PC-9 (cell line): ENCODE results near the gene C11orf42. TPM values are rescaled to one million over a fixed set of nuclear protein-coding genes. Genes with fewer than 3 reads are reported as not detected.

Experiments used
- BruUV-seq: library from RNA; stranded (reverse); fragments of 400-500 nt; replicated peaks from 2 replicates; lab custom pipeline; 2021; lab: Mats Ljungman, UMichigan
- CTCF ChIA-PET: fragments of 300-600 bp; sonication (Branson Sonifier 250); formaldehyde crosslinking; loops from one replicate; lab custom pipeline; 2022; ENCODE audit warnings: antibody characterized with exemption; lab: Charles Lee
- POLR2A ChIA-PET: fragments of 300-600 bp; sonication (Branson Sonifier 250); formaldehyde crosslinking; loops from one replicate; lab custom pipeline; 2022; ENCODE audit warnings: antibody characterized with exemption; ENCODE audit not compliant: unreplicated experiment; lab: Charles Lee
- DNase-seq, 2 experiments: peaks; one replicate each; pipeline versions ENCODE4 v3.0.0 to v3.0.0-alpha.2; 2015 to 2022; ENCODE audit warnings: mixed read lengths in 1 of 2
- H2AFZ ChIP-seq: fragments of 200-600 bp; sonication (generic); 2 replicates; pipeline ENCODE4 v1.8.1; 2017; ENCODE audit warnings: antibody characterized with exemption
- H3F3A ChIP-seq: fragments of 200-600 bp; sonication (generic); 2 replicates; pipeline ENCODE4 v1.8.1; 2017; ENCODE audit warnings: antibody characterized with exemption, mild to moderate bottlenecking, low read depth; ENCODE audit not compliant: insufficient read depth
- H3K27ac ChIP-seq: fragments of 200-600 bp; sonication (generic); 2 replicates; pipeline ENCODE4 v1.6.1; 2016; ENCODE audit warnings: mixed run types
- H3K27me3 ChIP-seq: fragments of 200-600 bp; sonication (generic); 2 replicates; pipeline ENCODE4 v1.6.1; 2016; ENCODE audit warnings: low read depth, mixed run types; ENCODE audit not compliant: insufficient read depth
- H3K36me3 ChIP-seq: fragments of 200-600 bp; sonication (generic); 2 replicates; pipeline ENCODE4 v1.6.1; 2016; ENCODE audit warnings: low read depth, mixed run types
- H3K4me1 ChIP-seq: fragments of 200-600 bp; sonication (generic); replicated peaks from 2 replicates; pipeline ENCODE4 v1.6.1; 2016; ENCODE audit warnings: mixed run types; ENCODE audit not compliant: insufficient read depth
- H3K4me2 ChIP-seq: fragments of 200-600 bp; sonication (generic); 2 replicates; pipeline ENCODE4 v1.6.1; 2017; ENCODE audit warnings: mixed run types
- H3K4me3 ChIP-seq: fragments of 200-600 bp; sonication (generic); 2 replicates; pipeline ENCODE4 v1.6.1; 2016; ENCODE audit warnings: mixed run types
- H3K79me2 ChIP-seq: fragments of 200-600 bp; sonication (generic); 2 replicates; pipeline ENCODE4 v1.6.1; 2017; ENCODE audit warnings: low read depth, mixed run types
- H3K9me2 ChIP-seq: fragments of 200-600 bp; sonication (generic); 2 replicates; pipeline ENCODE4 v1.8.1; 2017; ENCODE audit warnings: mild to moderate bottlenecking; ENCODE audit not compliant: insufficient read depth
- H3K9me3 ChIP-seq: fragments of 200-600 bp; sonication (generic); 2 replicates; pipeline ENCODE4 v1.8.1; 2016; ENCODE audit warnings: low read depth; ENCODE audit not compliant: insufficient read depth
- H4K20me1 ChIP-seq: fragments of 200-600 bp; sonication (generic); 2 replicates; pipeline ENCODE4 v1.8.1; 2017; ENCODE audit not compliant: insufficient read depth
- CTCF ChIP-seq: fragments of 200-600 bp; sonication (generic); conservative IDR thresholded peaks from 2 replicates; pipeline ENCODE4 v1.6.1; 2017; ENCODE audit warnings: mixed run types, antibody characterized with exemption, mild to moderate bottlenecking, moderate library complexity
- EZH2 ChIP-seq: fragments of 200-600 bp; sonication (generic); IDR thresholded peaks from 2 replicates; pipeline ENCODE4 v1.8.0; 2017; ENCODE audit warnings: antibody characterized with exemption, low read depth
- intact Hi-C: fragments of 100-400 bp; cut with micrococcal nuclease; formaldehyde crosslinking; loops from one replicate; pipeline ENCODE4 v1.10.0; 2022; ENCODE audit not compliant: unreplicated experiment
- total RNA-seq: library from RNA; stranded (reverse); gene quantifications from 2 replicates; pipeline ENCODE4 v1.2.3, GENCODE V29; 2021

Gene C11orf42
- total RNA-seq, 1 experiment from 2014 or later = not detected

GRCh38 chr11:6200975-6201374 lies 4.4 kb upstream of the C11orf42 start:
- no TSS peak for BruUV-seq
- H3K4me2 ChIP-seq = no peak overlapping the region
- H3K36me3 ChIP-seq = no peaks in the 10 kb centered on the region
- intact Hi-C loops = no loop called here
- H3K27ac ChIP-seq = no peak overlapping the region
- no peaks in the 10 kb centered on the region for H3F3A ChIP-seq
- no peaks in the 10 kb centered on the region for H3K9me3 ChIP-seq
- ChIA-PET POLR2A (no interaction called here), CTCF (no interaction called here)
- no peak for TF ChIP-seq CTCF
- TF ChIP-seq EZH2 = no peak
- no peak overlapping the region for H3K4me3 ChIP-seq
- DNase-seq = no peak
- H3K79me2 ChIP-seq = no peaks in the 10 kb centered on the region
- no peaks in the 10 kb centered on the region for H3K4me1 ChIP-seq
- no peak overlapping the region for H2AFZ ChIP-seq
- H4K20me1 ChIP-seq = no peaks in the 10 kb centered on the region
- H3K27me3 ChIP-seq = no peaks in the 10 kb centered on the region
- no peaks in the 10 kb centered on the region for H3K9me2 ChIP-seq

GRCh38 chr11:6201481-6201880 lies 3.9 kb upstream of the C11orf42 start:
- intact Hi-C loops = no loop called here
- ChIA-PET CTCF (no interaction called here), POLR2A (no interaction called here)
- Histone ChIP-seq H3K9me3 (no peaks in the 10 kb centered on the region), H3K79me2 (no peaks in the 10 kb centered on the region), H4K20me1 (no peaks in the 10 kb centered on the region), H3K4me1 (no peaks in the 10 kb centered on the region), H3K4me3 (no peak overlapping the region), H3K4me2 (no peak overlapping the region), H3K27ac (no peak overlapping the region), H3K36me3 (no peaks in the 10 kb centered on the region), H2AFZ (no peak overlapping the region), H3K9me2 (no peaks in the 10 kb centered on the region), H3F3A (no peaks in the 10 kb centered on the region), H3K27me3 (no peaks in the 10 kb centered on the region)
- TF ChIP-seq EZH2 (no peak), CTCF (no peak)
- no peak for DNase-seq
- no TSS peak for BruUV-seq

GRCh38 chr11:6202041-6202440 lies 3.3 kb upstream of the C11orf42 start:
- Histone ChIP-seq H3K9me3 (no peaks in the 10 kb centered on the region), H3K27me3 (no peaks in the 10 kb centered on the region), H3K27ac (no peak overlapping the region), H3K79me2 (no peaks in the 10 kb centered on the region), H2AFZ (no peak overlapping the region), H3K4me3 (no peak overlapping the region), H4K20me1 (no peaks in the 10 kb centered on the region), H3K4me1 (no peaks in the 10 kb centered on the region), H3K9me2 (no peaks in the 10 kb centered on the region), H3F3A (no peaks in the 10 kb centered on the region), H3K4me2 (no peak overlapping the region), H3K36me3 (no peaks in the 10 kb centered on the region)
- DNase-seq = no peak
- no TSS peak for BruUV-seq
- CTCF ChIA-PET = no interaction called here
- POLR2A ChIA-PET = no interaction called here
- no peak for TF ChIP-seq EZH2
- no peak for TF ChIP-seq CTCF
- intact Hi-C loops = no loop called here
